Gastrocnemius medialis (tissue), 4 donors: Measurements from ENCODE around the gene WDR38. TPM values are rescaled to one million over a fixed set of nuclear protein-coding genes. Genes with fewer than 3 reads are reported as not detected.

Source experiments
- ATAC-seq, 2 donors: fragments of 150-250 bp; one replicate each; pipeline ENCODE4 v1.9.1; 2016
- DNase-seq, 2 donors: peaks; one replicate each; pipeline ENCODE4 v3.0.0-alpha.2; 2019
- H3K27ac ChIP-seq, 4 donors: fragments of 200-600 bp; sonication (generic); 1 replicate in 1 of 4; 2 replicates in 3 of 4; pipeline ENCODE4 v1.5.1; 2016 to 2018; ENCODE audit warnings: mild to moderate bottlenecking in 2 of 4, moderate library complexity in 1 of 4
- H3K27me3 ChIP-seq, 3 donors: fragments of 200-600 bp; sonication (generic) in 2 of 3; 1 replicate in 1 of 3; 2 replicates in 2 of 3; pipeline versions ENCODE4 v1.5.1 to v1.6.0; 2016 to 2019; ENCODE audit warnings: mild to moderate bottlenecking in 1 of 3, moderate library complexity in 1 of 3
- H3K36me3 ChIP-seq, 2 donors: fragments of 200-600 bp; sonication (generic) in 1 of 2; one replicate each; pipeline ENCODE4 v1.5.1; 2017 to 2018
- H3K4me1 ChIP-seq, 2 donors: fragments of 200-600 bp; sonication (generic) in 1 of 2; one replicate each; pipeline ENCODE4 v1.5.1; 2016 to 2017; ENCODE audit warnings: mild to moderate bottlenecking in 2 of 2
- H3K4me3 ChIP-seq, 4 donors: fragments of 200-600 bp; sonication (generic) in 3 of 4; 1 replicate in 1 of 4; 2 replicates in 3 of 4; pipeline ENCODE4 v1.5.1; 2016 to 2019; ENCODE audit warnings: mild to moderate bottlenecking in 2 of 4
- H3K9me3 ChIP-seq, 3 donors: fragments of 200-600 bp; sonication (generic) in 2 of 3; 1 replicate in 1 of 3; 2 replicates in 2 of 3; pipeline ENCODE4 v1.5.1; 2016 to 2019
- CTCF ChIP-seq, 5 experiments: fragments of 450-650 bp in 3 of 5; fragments of 200-600 bp in 2 of 5; sonication (generic) in 2 of 5; IDR thresholded peaks in 4 of 5; conservative IDR thresholded peaks in 1 of 5; 1 replicate in 4 of 5; 2 replicates in 1 of 5; pipeline ENCODE4 v1.5.1; 2016 to 2019; ENCODE audit warnings: antibody characterized with exemption in 5 of 5, mild to moderate bottlenecking in 3 of 5, moderate library complexity in 3 of 5
- POLR2A ChIP-seq, 2 donors: fragments of 450-650 bp; IDR thresholded peaks; one replicate each; pipeline ENCODE4 v1.6.1; 2017; ENCODE audit warnings: antibody characterized with exemption in 2 of 2, mild to moderate bottlenecking in 2 of 2, moderate library complexity in 2 of 2
- in situ Hi-C, 4 donors: fragments of 200-750 bp; cut with MboI; loops; one replicate each; pipeline versions ENCODE4 v1.15.0 to v1.8.0; 2017; ENCODE audit warnings: low sequenced_read_pairs in 4 of 4
- intact Hi-C: fragments of 100-400 bp; cut with DNase I; formaldehyde crosslinking; loops from one replicate; pipeline ENCODE4 v1.15.1; 2023; ENCODE audit warnings: low total_unique reads
- total RNA-seq, 4 donors: library from RNA; depleted of rRNA; stranded (reverse); fragments of >200 nt; gene quantifications; one replicate each; pipeline versions ENCODE4 v1.1.0 to v1.2.3, GENCODE V29; 2016

Gene WDR38
- total RNA-seq, 4 donors from 2014 or later = not detected

- Histone ChIP-seq H3K4me1 (peaks cover 43 to 50% of the 10 kb centered on the region in 2 donors), H3K4me3 (no peak overlapping the region), H3K9me3 (no peaks in the 10 kb centered on the region), H3K27me3 (no peaks in the 10 kb centered on the region), H3K36me3 (peaks cover 0 to 44% of the 10 kb centered on the region in 2 donors), H3K27ac (no peak overlapping the region)
- TF ChIP-seq CTCF (IDR thresholded peaks at IDR 0.05 in 4 of 5, conservative IDR thresholded peaks at IDR 0.05 in 1 of 5) (peak in 1 of 5 experiments; percentile 36), POLR2A (IDR thresholded peaks at IDR 0.05) (no peak)
- DNase-seq = no peak
- intact Hi-C loops (no loop called here), in situ Hi-C loops (loop anchor here in 1 of 4 donors (5.0 kb wide), 1 partner anchor 84 kb away; the partner anchor contains the start of gene NR6A1)
- ATAC-seq = no peak
Measured at GRCh38 chr9:124855944-124856765, 2.9 kb downstream of the WDR38 start.

- no peak overlapping the region for H3K4me3 ChIP-seq
- ATAC-seq = no peak
- peaks cover 0 to 44% of the 10 kb centered on the region in 2 donors for H3K36me3 ChIP-seq
- no peaks in the 10 kb centered on the region for H3K27me3 ChIP-seq
- peak overlapping the region in 1 of 4 donors; percentile 20 for H3K27ac ChIP-seq
- peaks cover 29 to 42% of the 10 kb centered on the region in 2 donors for H3K4me1 ChIP-seq
- no peak for TF ChIP-seq POLR2A (IDR thresholded peaks at IDR 0.05)
- no peak for TF ChIP-seq CTCF (IDR thresholded peaks at IDR 0.05 in 4 of 5, conservative IDR thresholded peaks at IDR 0.05 in 1 of 5)
- in situ Hi-C loops = loop anchor here in 1 of 4 donors (5.0 kb wide), 1 partner anchor 85 kb away; the partner anchor contains the start of gene NR6A1
- H3K9me3 ChIP-seq = no peaks in the 10 kb centered on the region
- no peak for DNase-seq
- intact Hi-C loops = no loop called here
Measured at GRCh38 chr9:124857533-124858162, 4.4 kb downstream of the WDR38 start.

- H3K9me3 ChIP-seq = no peaks in the 10 kb centered on the region
- H3K27ac ChIP-seq = peak overlapping the region in 2 of 4 donors; percentile 20 to 88
- no peaks in the 10 kb centered on the region for H3K27me3 ChIP-seq
- no peak overlapping the region for H3K4me3 ChIP-seq
- TF ChIP-seq CTCF (IDR thresholded peaks at IDR 0.05 in 4 of 5, conservative IDR thresholded peaks at IDR 0.05 in 1 of 5) (no peak), POLR2A (IDR thresholded peaks at IDR 0.05) (no peak)
- DNase-seq (no peak), ATAC-seq (no peak)
- peaks cover 0 to 44% of the 10 kb centered on the region in 2 donors for H3K36me3 ChIP-seq
- in situ Hi-C loops (loop anchor here in 1 of 4 donors (5.0 kb wide), 1 partner anchor 86 kb away; the partner anchor contains the start of gene NR6A1), intact Hi-C loops (no loop called here)
- H3K4me1 ChIP-seq = peaks cover 35 to 39% of the 10 kb centered on the region in 2 donors
Measured at GRCh38 chr9:124858330-124859046, 5.2 kb downstream of the WDR38 start.

- no peak for TF ChIP-seq CTCF (IDR thresholded peaks at IDR 0.05 in 4 of 5, conservative IDR thresholded peaks at IDR 0.05 in 1 of 5)
- no peak for TF ChIP-seq POLR2A (IDR thresholded peaks at IDR 0.05)
- Histone ChIP-seq H3K4me3 (peak overlapping the region in 3 of 4 donors; percentile 85 to 100 (median 99)), H3K4me1 (peaks cover 35 to 38% of the 10 kb centered on the region in 2 donors), H3K9me3 (no peaks in the 10 kb centered on the region), H3K27ac (peak overlapping the region; percentile 87 to 97 (median 92)), H3K36me3 (peaks cover 0 to 44% of the 10 kb centered on the region in 2 donors), H3K27me3 (no peaks in the 10 kb centered on the region)
- no peak for DNase-seq
- ATAC-seq = no peak
- in situ Hi-C loops = loop anchor here in 1 of 4 donors (5.0 kb wide), 1 partner anchor 88 kb away; the partner anchor contains the start of gene NR6A1
- intact Hi-C loops = loop anchor here (5.0 to 10.0 kb wide), 3 partner anchors 205 to 382 kb away; partner anchors contain the start of genes HSPA5 and PPP6C
Measured at GRCh38 chr9:124859803-124860581, 6.7 kb downstream of the WDR38 start.
